ENCODE measurements around the gene WSCD1.

WSCD1 gene

DNA sequence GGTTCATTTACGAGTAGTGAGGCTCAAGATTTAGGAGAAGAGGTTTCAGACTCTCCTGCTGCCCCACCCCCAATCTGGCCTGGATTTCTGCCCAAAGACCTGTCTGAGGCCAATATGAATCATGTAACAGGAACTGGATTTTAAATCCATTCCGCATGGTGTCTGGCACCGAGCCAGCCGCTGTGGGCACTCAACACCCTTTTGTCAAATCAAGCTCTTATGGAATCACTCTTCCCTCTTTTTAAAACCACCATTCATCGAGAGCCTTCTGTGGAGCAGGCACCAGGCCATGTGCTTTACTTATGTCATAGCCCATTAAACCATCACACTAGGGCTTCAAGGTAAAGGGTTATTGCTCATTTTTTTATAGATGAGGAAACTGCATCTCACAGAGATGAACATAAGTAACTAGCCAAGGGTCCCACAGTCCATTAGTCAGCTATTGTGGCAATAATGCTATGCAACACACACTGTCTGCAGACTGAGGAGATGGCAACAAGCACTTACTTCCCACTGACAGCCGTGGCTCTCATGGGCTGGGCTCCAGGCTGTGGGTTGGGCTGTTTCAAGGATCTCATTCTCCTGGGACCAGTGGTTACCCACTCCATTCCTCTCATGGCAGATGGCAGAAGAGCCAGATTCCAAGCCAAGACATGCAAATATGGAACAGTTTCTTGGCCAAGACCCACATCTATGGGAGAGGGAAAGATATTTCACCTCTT is 93.6 kb downstream of the WSCD1 start:
- H3K36me3 Mint-ChIP-seq (ENCODE audit: low read depth), result no peaks in the 10 kb centered on the region
- peaks cover 55% of the 10 kb centered on the region for H3K4me1 Mint-ChIP-seq
- no peak overlapping the region for H3K4me3 Mint-ChIP-seq
- peaks cover 14% of the 10 kb centered on the region for H3K27me3 Mint-ChIP-seq (ENCODE audit: low read depth, poor library complexity)
- TF ChIP-seq, protein P1, sequence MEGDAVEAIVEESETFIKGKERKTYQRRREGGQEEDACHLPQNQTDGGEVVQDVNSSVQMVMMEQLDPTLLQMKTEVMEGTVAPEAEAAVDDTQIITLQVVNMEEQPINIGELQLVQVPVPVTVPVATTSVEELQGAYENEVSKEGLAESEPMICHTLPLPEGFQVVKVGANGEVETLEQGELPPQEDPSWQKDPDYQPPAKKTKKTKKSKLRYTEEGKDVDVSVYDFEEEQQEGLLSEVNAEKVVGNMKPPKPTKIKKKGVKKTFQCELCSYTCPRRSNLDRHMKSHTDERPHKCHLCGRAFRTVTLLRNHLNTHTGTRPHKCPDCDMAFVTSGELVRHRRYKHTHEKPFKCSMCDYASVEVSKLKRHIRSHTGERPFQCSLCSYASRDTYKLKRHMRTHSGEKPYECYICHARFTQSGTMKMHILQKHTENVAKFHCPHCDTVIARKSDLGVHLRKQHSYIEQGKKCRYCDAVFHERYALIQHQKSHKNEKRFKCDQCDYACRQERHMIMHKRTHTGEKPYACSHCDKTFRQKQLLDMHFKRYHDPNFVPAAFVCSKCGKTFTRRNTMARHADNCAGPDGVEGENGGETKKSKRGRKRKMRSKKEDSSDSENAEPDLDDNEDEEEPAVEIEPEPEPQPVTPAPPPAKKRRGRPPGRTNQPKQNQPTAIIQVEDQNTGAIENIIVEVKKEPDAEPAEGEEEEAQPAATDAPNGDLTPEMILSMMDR (IDR thresholded peaks at IDR 0.05), result no peak
- DNase-seq, result no peak
- H3K9me3 Mint-ChIP-seq, result no peaks in the 10 kb centered on the region
- H3K27ac Mint-ChIP-seq, result no peak overlapping the region

DNA sequence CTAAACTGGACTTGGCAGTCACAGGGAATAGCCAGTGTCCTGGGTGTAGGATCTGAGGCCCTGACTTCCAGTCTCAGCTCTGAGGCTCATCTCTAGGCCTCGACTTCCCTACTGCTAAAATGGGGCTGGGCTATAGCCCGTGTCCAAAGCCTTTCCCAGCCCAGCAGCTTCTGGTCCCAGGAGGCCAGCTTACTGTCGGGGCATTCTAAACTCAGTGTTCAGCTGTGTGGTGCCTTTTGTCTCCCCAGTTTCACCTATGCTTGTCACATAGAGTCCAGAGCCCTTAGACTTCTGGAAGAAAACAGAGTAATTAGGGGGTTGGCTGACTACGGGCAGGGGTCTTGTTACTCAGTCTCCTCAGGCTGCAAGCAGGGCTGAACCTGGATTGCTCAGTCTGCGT is 94.8 kb downstream of the WSCD1 start:
- H3K4me3 Mint-ChIP-seq, result no peak overlapping the region
- peaks cover 53% of the 10 kb centered on the region for H3K4me1 Mint-ChIP-seq
- H3K36me3 Mint-ChIP-seq (ENCODE audit: low read depth), result no peaks in the 10 kb centered on the region
- peaks cover 1% of the 10 kb centered on the region for H3K9me3 Mint-ChIP-seq
- TF ChIP-seq, protein P1 (IDR thresholded peaks at IDR 0.05), result no peak
- no peak overlapping the region for H3K27ac Mint-ChIP-seq
- peaks cover 16% of the 10 kb centered on the region for H3K27me3 Mint-ChIP-seq (ENCODE audit: low read depth, poor library complexity)
- no peak for DNase-seq

DNA sequence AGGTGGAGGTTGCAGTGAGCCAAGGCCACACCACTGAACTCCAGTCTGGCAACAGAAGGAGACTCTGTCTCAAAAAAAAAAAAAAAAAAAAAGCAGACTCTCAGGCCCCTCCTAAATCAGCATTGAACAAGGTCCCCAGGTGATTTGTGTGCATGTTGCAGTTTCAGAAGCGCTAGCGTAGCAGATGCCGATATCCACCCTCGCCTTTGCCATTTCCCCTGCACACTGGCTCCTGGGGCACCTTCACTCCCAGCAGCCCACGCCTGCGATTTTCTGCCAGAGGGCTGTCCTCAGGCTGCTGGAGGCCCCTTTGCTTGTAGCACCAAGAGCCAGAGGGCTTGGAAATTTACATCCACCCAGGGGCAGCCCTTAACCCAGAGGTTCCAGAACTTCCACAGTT is 95.6 kb downstream of the WSCD1 start:
- Mint-ChIP-seq H3K4me3 (no peak overlapping the region), H3K4me1 (peaks cover 48% of the 10 kb centered on the region), H3K27me3 (ENCODE audit: low read depth, poor library complexity) (peaks cover 15% of the 10 kb centered on the region), H3K27ac (no peak overlapping the region), H3K36me3 (ENCODE audit: low read depth) (no peaks in the 10 kb centered on the region), H3K9me3 (peaks cover 10% of the 10 kb centered on the region)
- no peak for DNase-seq
- TF ChIP-seq, protein P1 (IDR thresholded peaks at IDR 0.05), result no peak

DNA sequence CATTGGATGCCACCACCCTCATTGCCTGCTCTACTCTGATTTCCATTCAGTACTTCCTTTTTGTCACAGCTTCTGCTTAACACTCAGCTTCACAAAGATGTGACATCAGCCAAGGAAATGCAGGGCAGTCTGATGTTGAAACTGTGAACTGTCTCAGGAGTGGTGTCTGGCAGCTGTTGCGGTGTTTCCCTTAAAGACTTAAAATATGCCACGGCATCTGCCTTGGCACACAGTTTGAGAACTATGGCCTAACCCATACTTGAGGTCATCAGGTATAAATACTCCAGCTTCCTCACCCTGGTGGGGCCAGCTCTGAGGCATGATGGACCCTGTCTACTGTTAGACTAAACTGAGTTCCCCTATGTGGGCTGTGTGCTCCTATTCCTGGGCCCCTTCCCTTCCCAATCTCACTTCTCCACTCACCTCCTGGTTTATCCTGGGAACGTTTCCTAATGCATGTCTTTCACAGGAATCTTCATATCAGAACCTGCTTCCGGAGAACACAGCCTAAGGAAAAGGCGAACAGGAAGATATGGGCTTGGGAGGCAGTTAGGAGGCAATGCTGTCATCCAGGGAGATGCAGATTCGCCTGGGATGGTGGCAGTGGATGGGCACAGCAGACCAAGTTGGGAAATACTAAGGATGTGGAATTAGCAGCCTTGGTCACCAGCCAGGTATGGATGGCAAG is 96.5 kb downstream of the WSCD1 start:
- Mint-ChIP-seq H3K4me3 (no peak overlapping the region), H3K4me1 (peaks cover 43% of the 10 kb centered on the region), H3K27ac (no peak overlapping the region), H3K9me3 (peaks cover 18% of the 10 kb centered on the region), H3K27me3 (ENCODE audit: low read depth, poor library complexity) (peaks cover 21% of the 10 kb centered on the region), H3K36me3 (ENCODE audit: low read depth) (no peaks in the 10 kb centered on the region)
- TF ChIP-seq, protein P1 (IDR thresholded peaks at IDR 0.05), result no peak
- no peak for DNase-seq

DNA sequence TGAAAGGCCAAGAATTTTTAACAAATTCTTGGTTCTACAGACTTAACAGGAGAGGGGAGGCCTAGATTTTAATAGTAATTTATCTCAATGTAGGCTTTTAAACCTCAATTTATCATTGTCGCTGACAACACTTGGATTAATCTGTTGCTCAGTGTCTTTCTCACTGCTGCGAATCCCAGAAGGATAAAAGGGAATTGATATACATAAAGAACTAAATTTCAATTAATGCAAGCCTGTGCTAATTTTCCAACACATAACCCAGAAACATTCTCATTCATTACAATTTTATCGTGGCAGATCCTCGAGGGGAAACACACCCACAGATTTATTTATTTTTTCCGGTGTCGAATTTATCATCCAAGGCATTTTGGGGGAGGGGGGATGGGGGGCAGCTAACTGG is 98.1 kb downstream of the WSCD1 start:
- Mint-ChIP-seq H3K4me1 (peaks cover 26% of the 10 kb centered on the region), H3K36me3 (ENCODE audit: low read depth) (no peaks in the 10 kb centered on the region), H3K4me3 (no peak overlapping the region), H3K27ac (peak overlapping the region; percentile 40), H3K9me3 (peaks cover 19% of the 10 kb centered on the region), H3K27me3 (ENCODE audit: low read depth, poor library complexity) (peaks cover 20% of the 10 kb centered on the region)
- no peak for DNase-seq
- TF ChIP-seq, protein P1 (IDR thresholded peaks at IDR 0.05), result no peak

All from nephron progenitor cell (in vitro differentiated cells).